ENCODE measurements around the gene MEX3C.

MEX3C gene

DNA sequence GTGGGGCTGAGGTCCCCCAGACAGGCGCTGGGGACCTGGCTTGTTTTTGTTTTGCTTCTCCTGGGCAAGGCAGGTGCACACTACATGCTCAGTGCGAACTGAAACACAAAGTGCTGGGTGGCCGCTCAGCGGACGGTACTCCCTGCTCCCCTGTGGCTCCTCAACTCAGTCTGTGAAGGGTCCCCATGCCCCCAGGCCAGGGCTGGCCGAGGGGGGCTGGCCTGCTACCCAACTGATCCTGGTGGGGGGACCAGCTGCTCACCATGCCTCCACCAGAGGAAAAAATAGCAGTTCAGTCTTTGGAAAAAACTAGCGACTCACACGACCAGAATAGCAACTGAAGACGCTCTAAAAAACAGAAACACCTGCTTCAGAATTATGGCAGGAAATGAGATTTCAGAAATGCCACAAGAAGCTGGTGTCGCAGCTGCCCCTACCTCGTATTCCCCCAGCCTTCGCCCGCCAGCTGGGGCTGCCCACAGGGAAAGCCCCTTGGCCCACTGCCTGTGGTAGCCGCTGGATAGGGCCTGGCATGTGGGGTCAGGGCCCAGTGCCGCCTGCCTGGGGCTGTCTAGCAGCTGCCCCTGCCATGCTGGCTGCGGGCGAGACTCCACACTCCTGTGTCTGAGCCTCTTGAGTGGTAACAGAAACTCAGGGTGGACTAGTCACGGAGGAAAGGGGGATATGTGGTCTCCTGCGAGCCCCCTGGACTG lies 43.7 kb downstream of the MEX3C start:
- DNase-seq (ENCODE audit: low spot score): peak; percentile 46

DNA sequence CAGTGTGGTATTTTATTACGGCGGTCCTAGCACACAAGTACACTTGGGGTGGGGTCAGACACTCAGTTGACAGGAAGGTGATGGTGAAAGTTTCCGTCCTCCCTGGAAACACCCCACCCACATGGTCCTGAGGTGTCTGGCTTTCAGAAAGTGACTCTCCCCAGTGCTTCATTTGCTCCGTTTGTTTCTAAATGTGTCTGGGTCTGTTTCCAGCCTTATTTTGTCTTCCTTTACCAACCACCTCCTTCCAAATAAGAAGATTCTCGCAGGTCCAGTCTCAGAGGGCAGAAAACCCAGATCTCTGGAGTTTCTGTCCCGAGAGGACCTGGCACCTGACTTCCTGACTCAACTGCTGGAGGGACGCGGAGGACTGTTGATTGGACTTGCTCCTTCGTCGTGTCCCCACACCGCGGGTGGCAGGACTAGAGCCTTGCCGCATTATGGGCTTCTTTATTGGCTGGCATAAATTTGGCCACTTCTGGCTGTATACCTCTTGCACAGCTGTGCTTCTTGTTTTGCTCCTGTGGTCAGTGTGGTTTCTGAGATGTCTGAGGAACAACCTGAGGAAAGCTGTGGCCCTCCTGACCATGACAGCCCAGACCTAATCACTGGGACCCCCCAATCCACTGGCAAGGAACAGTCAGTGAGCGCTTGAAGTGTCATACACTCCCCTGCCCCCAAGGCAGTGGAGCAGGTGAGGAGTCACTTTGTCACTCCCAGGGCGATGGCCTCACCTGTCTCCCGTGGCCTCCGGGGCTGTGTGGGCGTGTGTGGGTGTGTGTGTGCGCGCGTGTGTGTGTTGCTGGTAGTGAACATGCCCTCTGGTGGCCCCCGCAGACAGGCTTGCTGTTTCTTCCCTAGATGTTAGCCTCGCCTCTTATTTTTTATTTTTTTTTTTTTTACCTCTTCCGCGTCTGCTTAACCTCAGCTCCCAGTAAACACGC lies 45.6 kb downstream of the MEX3C start:
- peak; percentile 64 for DNase-seq (ENCODE audit: low spot score)

DNA sequence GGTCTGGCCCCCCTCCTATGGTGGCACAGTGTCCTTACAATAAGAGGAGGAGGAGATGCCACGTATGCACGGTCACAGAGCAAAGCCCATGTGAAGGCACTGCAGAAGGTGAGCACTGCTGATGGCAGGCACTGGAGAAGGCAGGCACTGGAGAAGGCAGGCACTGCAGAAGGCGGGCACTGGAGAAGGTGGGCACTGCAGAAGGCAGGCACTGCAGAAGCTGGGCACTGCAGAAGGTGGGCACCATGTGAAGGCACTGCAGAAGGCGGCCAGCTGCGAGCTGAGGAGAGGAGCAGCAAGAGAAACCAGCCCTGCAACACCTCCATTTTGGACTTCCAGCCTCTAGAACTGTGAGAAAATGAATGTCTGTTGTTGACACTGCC lies 46.3 kb downstream of the MEX3C start:
- DNase-seq (ENCODE audit: low spot score): no peak

DNA sequence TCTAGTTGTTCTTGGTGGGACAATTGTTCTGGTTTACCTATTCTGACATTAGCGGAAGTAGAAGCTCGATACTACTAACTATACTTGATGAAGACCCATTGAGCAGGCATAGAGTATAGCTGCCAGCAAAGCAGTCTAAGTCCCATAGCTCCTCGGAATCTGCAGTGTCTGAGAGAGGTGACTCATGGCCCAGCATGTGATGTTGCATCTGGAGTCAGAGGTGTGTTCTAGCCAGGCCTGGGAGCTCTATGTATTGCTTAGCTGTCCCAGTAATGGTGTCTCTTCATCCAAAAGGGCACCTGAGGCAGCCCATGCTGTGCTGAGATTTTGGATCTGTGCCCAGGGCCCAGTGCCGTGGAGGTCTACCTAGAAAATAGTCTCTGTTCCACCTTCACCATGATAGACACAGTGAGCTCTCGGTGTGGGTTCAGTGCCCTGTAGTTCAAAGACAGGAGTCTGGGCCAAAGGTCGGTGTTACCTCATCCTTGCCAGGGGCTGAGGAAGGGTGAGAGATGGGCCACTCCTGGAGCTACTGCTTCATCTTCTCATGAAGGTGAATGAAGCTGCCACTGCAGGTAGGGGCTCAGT lies 47.3 kb downstream of the MEX3C start:
- no peak for DNase-seq (ENCODE audit: low spot score)

DNA sequence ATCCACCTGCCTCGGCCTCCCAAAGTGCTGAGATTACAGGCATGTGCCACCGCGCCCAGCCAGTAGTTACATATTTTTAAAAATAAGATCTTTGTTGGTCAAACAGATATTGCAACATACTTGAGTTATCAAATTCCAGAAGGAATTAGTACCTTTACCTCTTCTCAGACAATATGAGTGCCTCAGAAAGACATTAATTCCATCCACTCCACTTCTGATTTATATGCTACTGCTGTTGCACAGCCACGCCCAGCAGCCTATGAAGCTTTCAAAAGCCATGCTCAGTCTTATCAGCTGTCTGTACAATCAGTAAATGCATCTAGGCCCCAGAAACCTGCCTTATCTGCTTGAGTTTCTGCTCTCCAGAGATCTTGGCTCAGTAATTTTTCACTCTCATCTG lies 47.8 kb downstream of the MEX3C start:
- no peak for DNase-seq (ENCODE audit: low spot score)

DNA sequence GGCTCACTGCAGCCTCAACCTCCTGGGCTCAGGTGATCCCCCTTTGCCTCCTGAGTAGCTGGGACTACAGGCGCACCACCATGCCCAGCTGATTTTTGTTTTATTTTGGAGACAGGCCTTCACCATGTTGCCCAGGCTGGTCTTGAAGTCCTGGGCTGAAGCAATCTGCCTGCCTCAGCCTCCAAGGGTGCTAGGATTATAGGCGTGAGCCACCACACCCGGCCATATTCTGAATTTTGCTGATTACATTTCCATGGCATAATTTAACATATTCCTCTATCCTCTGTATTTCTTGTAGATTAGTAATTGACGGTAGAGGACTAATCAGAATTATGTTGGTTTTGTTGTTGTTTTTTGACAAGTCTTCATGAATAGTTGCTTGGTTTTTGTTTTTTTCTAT lies 50.6 kb downstream of the MEX3C start:
- DNase-seq (ENCODE audit: low spot score): no peak

DNA sequence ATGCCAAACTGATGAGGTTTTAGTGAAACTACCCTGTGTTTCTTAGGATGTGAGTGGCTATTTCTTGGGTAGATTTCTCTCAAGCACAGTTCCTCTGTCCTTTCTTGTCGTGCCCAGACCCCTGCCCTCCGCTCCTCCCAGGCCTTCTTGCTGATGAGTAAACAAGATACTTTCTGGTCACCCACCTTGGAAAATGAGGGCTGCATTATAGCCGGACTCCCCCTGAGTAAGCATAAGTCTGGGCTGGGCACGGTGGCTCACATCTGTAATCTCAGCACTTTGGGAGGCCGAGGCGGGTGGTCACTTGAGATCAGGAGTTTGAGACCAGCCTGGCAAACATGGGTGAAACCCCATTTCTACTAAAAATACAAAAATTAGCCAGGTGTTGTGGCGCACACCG lies 58.5 kb downstream of the MEX3C start:
- DNase-seq (ENCODE audit: low spot score): no peak

DNA sequence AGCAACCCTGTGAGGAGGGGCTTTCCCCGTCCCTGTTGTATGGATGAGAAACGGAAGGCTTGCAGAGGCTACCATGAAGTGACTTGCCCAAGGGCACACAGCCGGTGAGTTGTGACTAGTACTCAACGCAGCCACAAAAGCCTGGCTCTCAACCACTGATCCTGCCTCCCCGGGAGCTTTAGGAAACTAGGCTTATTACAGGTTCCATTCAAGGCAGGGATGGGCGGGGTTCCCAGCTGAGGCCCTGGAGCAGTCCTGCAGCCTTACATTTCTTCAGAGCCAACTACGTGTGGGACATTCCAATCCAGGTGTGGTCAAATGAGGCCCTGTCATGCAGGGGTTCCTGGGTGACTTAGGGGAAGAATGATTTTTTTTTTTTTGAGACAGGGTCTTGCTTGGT lies 59.6 kb downstream of the MEX3C start:
- no peak for DNase-seq (ENCODE audit: low spot score)

DNA sequence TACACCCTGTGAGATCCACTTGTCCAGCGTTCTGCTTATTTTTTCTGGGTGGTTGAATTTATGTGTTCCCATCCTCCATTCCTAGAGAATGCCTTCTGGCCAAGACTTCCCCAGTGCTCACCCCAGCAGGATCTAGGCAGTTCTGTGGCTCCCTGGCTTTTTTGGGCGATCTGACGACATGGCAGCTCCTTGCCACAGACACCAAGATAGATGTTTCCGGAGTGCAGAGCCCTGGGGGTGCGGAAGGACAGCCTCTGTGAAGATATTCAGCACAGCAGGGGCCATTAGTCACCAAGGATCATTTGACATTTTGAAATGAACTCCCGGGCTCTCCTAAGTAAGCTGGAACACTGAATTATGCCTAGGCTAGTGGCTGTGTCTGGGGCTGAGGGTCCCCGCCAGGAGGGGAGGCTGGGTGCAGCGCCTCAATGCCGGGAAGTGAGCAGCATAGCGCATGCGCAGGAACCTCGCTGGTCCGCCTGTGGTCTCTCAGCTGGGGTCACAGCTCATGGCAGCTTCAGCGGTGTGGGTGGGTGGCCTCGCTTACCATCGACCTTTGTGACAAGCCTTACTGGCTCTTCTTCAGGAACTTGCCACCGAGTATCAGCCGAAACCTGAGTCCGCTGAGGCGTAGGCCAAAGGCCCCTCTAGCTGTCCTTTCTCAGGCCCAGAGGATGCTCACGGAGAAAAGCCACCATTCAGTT lies 60.3 kb downstream of the MEX3C start:
- DNase-seq (ENCODE audit: low spot score): no peak

DNA sequence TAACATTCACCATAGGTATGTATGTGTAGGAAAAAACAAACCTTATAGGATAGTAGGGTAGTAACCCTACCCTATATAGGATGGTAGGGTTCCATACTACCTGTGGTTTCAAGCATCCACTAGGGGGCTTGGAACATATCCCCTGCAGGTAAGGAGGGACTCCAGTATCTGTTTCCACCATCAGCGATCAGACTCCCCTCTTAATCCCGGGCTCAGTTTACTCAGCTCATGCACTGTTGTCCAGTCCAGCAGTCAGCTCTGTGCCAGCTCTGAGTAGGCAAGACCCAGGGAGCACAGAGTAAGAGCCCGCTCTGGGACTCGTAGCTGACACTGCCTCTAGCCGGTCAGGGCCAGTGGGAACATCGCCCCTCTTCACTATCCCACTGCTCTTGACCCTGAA lies 61.7 kb downstream of the MEX3C start:
- peak; percentile 5 for DNase-seq (ENCODE audit: low spot score)

DNA sequence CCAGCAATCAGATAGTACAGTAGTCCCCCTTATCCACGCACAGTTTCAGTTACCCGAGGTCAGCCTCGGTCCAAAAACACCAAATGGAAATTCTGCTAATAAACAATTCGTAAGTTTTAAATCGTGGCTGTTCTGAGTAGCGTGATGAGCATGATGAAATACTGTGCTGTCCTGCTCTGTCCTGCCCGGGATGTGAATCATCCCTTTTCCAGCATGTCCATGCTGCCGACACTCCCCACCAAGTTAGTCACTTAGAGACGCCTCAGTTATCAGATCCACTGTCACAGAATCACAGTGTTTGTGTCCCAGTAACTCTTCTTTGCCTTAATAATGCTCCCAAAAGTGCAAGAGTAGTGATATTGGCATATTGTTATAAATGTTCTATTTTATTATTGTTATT lies 62.1 kb downstream of the MEX3C start:
- DNase-seq (ENCODE audit: low spot score): no peak

DNA sequence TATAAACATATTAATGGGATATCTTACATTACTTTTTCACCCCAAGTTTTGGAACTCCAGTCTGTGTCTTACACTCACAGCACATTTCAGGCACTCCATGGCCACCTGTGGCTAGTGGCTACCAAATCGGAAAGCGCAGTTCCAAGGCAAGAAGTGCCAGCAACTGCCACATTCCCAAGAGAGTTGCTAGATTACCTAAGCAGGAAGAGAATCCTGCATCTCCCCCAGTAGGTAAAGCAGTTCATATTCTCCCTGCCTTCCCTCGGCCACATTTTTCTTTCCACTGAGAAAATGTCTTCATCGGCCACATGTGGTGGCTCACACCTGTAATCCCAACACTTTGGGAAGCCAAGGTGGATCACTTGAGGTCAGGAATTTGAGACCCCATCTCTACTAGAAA lies 62.8 kb downstream of the MEX3C start:
- DNase-seq (ENCODE audit: low spot score): no peak

DNA sequence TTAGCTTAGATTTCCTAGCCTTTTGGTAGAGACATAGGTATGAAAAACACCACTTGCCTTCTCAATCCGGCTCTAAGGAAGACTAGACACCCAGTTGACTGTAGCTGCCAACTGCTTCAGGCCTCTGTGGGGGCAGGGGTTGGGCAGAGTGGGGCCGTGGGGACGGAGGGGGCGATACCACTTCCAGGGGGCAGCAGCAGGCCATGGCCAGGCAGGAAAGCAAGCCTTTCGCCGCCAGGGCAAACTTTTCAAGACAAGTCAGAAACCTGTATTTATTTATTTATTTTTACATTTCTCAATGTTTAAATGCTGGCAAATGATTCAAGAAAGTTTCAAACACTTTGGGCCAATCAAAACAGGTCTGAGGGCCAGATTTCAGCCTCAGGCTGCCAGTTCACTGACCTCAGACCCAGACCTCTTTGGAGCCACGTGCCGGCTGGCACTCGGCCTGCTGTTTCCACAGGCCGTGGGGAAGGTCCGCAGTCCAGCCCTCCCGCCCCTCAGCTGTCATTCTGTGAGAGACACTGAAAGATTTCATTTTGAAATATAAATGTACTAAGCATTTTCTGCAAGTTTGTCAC lies 63.8 kb downstream of the MEX3C start:
- no peak for DNase-seq (ENCODE audit: low spot score)

DNA sequence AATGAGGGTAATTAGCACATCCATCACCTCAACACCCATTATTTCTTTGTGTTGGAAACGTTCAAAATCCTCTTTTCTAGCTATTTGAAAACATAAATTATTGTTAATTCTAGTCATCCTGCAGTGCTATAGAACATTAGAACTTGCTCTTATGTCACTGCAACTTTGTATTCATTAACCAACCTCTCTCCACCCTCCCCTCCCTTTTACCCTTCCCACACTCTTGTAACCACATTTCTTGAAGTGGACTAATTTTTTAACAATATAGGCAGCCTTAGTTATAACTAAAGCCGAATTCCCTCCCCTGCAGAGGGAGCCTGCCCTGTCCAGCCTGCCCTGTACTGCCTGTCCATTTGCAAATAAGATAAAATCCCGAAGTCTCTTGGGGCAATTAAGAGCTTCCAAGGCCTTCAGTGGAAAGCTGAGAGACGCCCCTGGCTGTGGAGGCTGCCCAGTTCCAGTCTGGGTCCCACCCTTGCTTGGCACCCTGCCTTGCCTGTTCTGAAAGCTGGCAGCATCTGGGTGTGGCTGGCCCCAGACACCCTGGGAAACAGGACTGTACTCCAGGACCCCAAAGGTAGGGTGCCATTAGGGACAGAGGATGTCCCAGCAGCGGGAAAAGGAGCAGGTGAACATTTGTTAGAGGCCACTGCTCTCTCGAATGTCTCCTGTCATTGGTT lies 65.1 kb downstream of the MEX3C start:
- DNase-seq (ENCODE audit: low spot score): no peak

DNA sequence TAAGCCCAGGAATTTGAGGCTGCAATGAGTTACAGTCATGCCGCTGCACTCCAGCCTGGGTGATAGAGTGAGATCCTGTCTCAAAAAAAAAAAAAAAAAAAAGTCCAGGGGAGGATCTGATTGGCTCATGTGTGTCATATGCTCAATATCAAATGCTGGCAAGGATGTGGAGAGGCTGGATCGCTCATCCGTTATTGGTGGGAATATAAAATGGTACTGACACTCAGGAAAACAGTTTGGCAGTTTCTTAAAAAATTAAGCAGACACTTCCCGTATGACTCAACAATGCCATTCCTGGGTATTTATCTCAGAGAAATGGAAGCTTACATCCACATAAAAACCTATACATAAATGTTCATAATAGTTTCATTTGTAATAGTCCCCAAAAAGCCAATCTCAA lies 68.9 kb downstream of the MEX3C start:
- no peak for DNase-seq (ENCODE audit: low spot score)

DNA sequence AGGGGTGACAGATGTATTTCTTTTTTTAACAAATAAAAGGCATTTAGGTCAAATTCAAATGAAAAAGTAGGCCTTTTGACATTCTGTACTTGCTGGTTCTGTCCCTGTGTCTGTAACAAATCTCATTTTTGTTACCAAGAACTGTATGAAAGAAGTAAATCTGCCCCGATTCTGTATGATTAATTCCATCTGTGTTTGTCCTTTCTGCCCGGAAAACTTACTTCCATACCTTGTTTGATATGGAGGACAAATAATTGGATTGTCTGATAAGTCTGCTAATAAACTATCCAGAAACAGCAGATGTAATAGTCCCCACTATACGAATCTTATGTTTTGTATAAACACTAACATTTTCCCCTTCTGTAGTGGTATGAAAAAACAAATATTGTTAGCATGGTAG lies 69.8 kb downstream of the MEX3C start:
- no peak for DNase-seq (ENCODE audit: low spot score)

DNA sequence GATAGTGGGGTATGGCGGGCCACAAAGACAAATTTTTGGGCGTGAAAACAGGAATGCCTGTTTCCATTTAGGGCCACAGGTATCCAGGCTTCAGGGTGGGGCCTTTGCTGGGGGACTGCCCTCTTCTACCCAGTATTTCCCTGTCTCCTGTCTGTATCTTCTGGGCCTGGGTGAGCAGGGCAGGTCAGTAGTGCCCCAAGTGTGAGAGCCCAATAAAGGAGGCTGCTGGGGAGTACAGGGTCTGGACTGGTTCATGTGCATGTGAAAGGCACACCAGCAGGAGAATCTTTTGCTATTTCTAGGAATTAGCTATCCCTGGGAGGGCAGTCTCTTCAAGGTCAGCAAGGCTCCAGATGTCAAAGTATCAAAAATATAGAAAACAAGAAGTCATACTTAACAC lies 71.5 kb downstream of the MEX3C start:
- DNase-seq (ENCODE audit: low spot score): no peak
